ENCODE data around the gene TAGLN3. TPM values are rescaled to one million over a fixed set of nuclear protein-coding genes. Genes with fewer than 3 reads are reported as not detected.

TAGLN3 gene
- total RNA-seq (not detected), polyA plus RNA-seq (under 1 TPM in 1 of 2 donors, not detected in 1; 0.19 TPM)
- long read RNA-seq, donor 1 = 0 reads
- long read RNA-seq, donor 2, partial matches to known transcripts = 0 of 5 reads
- long read RNA-seq, donor 2, other reads (novel, unspliced or antisense) = 0 of 5 reads
- long read RNA-seq, donor 3 = 0 reads

- H3K36me3 ChIP-seq = no peaks in the 10 kb centered on the region
- no peak within 1 kb of the TSS for H3K27ac ChIP-seq
- peaks cover 2% of the 10 kb centered on the region for H3K4me1 ChIP-seq (ENCODE audit: insufficient read depth)
- peak in 3 of 5 donors; percentile 8 to 41 (median 27) for DNase-seq
- H3K4me3 ChIP-seq = peak within 1 kb of the TSS; percentile 30
- no peaks in the 10 kb centered on the region for H3K9me3 ChIP-seq
- intact Hi-C loops (cut with DNase I) = no loop called here
- H3K27me3 ChIP-seq = no peaks in the 10 kb centered on the region
- 1 to 5% (median 2%) methylated on average over 30 of the region's 30 CpGs for WGBS, 3 donors
- TF ChIP-seq POLR2A (IDR thresholded peaks at IDR 0.05) = no peak
- no peak for TF ChIP-seq EP300 (IDR thresholded peaks at IDR 0.05)
- no peak for TF ChIP-seq CTCF (IDR thresholded peaks at IDR 0.05)
Observed at GRCh38 chr3:111998636-111999483, at the start of gene TAGLN3. TAGLN3 (plus strand) TSS chr3:111998922; CDS start chr3:111999423, 501 bp downstream.

DNA sequence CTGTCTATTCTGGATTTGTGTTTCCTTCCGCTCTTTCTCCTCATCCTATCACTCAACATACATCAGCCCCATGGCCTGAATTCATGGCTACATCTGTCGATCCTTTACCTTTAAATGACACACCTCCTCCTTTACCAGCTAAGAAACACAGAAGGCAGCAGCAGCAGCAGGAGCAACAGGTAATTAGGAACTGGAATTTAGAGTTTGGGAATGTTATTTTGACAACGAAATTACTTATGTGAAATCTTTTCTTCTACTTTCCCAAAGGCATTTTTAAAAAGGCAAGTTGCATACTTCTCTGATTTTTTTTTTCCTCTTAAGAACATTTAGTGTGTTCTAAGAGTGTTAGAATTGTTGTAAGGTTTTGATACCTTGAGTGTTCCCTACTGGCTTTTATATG is 49.0 kb upstream of the TAGLN3 start:
- H3K4me3 ChIP-seq = no peak overlapping the region
- no peaks in the 10 kb centered on the region for H3K36me3 ChIP-seq
- H3K9me3 ChIP-seq = no peaks in the 10 kb centered on the region
- no peaks in the 10 kb centered on the region for H3K27me3 ChIP-seq
- intact Hi-C loops (cut with DNase I) = no loop called here
- no peaks in the 10 kb centered on the region for H3K4me1 ChIP-seq (ENCODE audit: insufficient read depth)
- no peak overlapping the region for H3K27ac ChIP-seq
- no peak for TF ChIP-seq CTCF (IDR thresholded peaks at IDR 0.05)
- no peak for TF ChIP-seq EP300 (IDR thresholded peaks at IDR 0.05)
- no peak for TF ChIP-seq POLR2A (IDR thresholded peaks at IDR 0.05)
- WGBS, 3 donors = 82 to 86% (median 85%) methylated on average over 3 of the region's 3 CpGs
- DNase-seq = no peak

DNA sequence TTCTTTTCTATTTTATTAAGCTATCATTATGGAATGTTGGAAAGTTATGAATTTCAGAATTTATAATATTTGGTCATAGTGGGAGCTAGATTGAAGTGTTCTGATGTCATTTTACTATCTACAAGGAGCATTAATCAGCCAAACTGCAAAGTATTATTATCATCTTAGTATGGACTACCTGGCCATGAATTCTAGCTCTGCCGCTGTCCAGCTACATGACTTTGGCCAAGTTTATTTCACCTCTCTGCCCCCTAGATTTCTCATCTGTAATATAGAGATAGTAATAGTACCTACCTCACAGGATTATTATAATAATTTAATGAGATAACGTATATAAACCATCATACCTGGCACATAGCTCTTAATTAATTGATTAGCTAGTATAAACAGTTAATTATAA is 47.7 kb upstream of the TAGLN3 start:
- H3K4me1 ChIP-seq (ENCODE audit: insufficient read depth) = no peaks in the 10 kb centered on the region
- TF ChIP-seq EP300 (IDR thresholded peaks at IDR 0.05) = no peak
- TF ChIP-seq POLR2A (IDR thresholded peaks at IDR 0.05) = no peak
- no peak for TF ChIP-seq CTCF (IDR thresholded peaks at IDR 0.05)
- H3K27ac ChIP-seq = no peak overlapping the region
- intact Hi-C loops (cut with DNase I) = no loop called here
- WGBS, 3 donors = 85 to 89% (median 87%) methylated on average over 2 of the region's 2 CpGs
- H3K9me3 ChIP-seq = no peaks in the 10 kb centered on the region
- no peak overlapping the region for H3K4me3 ChIP-seq
- DNase-seq = no peak
- H3K36me3 ChIP-seq = no peaks in the 10 kb centered on the region
- H3K27me3 ChIP-seq = no peaks in the 10 kb centered on the region

DNA sequence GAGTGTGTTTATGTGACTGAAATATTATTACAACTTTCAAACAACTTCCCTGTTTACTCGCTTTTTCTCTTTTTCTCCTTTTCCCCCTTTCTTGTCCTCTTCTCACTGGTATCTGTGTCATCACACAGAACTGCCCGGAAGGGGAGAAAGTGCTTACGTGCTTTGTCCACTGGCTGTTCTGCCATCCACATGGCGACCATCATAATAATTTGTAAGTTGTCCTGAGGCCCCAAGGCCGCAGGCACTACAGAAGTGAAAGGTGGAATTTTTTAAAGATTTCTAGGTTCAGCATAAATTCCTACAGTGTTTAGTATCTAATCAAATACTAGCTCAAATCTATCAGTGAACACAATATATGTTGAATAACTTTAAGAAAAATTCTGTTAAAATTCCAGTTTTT is 46.6 kb upstream of the TAGLN3 start:
- H3K27me3 ChIP-seq = no peaks in the 10 kb centered on the region
- H3K36me3 ChIP-seq = no peaks in the 10 kb centered on the region
- intact Hi-C loops (cut with DNase I) = no loop called here
- no peak for DNase-seq
- H3K4me1 ChIP-seq (ENCODE audit: insufficient read depth) = no peaks in the 10 kb centered on the region
- no peaks in the 10 kb centered on the region for H3K9me3 ChIP-seq
- WGBS, 3 donors = 93 to 96% (median 95%) methylated on average over 5 of the region's 5 CpGs
- no peak overlapping the region for H3K4me3 ChIP-seq
- no peak for TF ChIP-seq CTCF (IDR thresholded peaks at IDR 0.05)
- no peak overlapping the region for H3K27ac ChIP-seq

Data from ovary (tissue), 10 donors.